ENCODE measurements around the gene NTRK3. TPM values are rescaled to one million over a fixed set of nuclear protein-coding genes. Genes with fewer than 3 reads are reported as not detected.

Gene NTRK3
- total RNA-seq, 2 donors from 2014 or later: 0.66 to 5.2 TPM

- TF ChIP-seq POLR2A (IDR thresholded peaks at IDR 0.05): no peak
- no peak for TF ChIP-seq CTCF (IDR thresholded peaks at IDR 0.05)
- no peak overlapping the region for H3K4me3 ChIP-seq
- WGBS, 2 donors: 81 to 100% methylated on average over 1 of the region's 1 CpG
Observed at GRCh38 chr15:87818756-87819155, 437.8 kb downstream of the NTRK3 start.

GRCh38 chr15:87817553-87817952, 439.0 kb downstream of the NTRK3 start:
- Histone ChIP-seq H3K27me3 (no peaks in the 10 kb centered on the region), H3K4me3 (no peak overlapping the region), H3K36me3 (replicated peaks in 1 of 2; ENCODE audit: insufficient read depth in 1 of 2, low read depth in 2 of 2) (no peaks in the 10 kb centered on the region), H3K9me3 (no peaks in the 10 kb centered on the region), H3K27ac (no peak overlapping the region), H3K4me1 (no peaks in the 10 kb centered on the region)
- intact Hi-C loops (cut with DNase I): no loop called here
- DNase-seq: no peak
- no peak for TF ChIP-seq CTCF (IDR thresholded peaks at IDR 0.05)
- TF ChIP-seq POLR2A (IDR thresholded peaks at IDR 0.05): no peak
- ATAC-seq: no peak
- whole genome bisulfite sequencing, 2 donors: 79 to 90% methylated on average over 1 of the region's 1 CpG

More at GRCh38 chr15:87818756-87819155, 437.8 kb downstream of the NTRK3 start:
- Histone ChIP-seq H3K27me3 (no peaks in the 10 kb centered on the region), H3K36me3 (replicated peaks in 1 of 2; ENCODE audit: insufficient read depth in 1 of 2, low read depth in 2 of 2) (no peaks in the 10 kb centered on the region), H3K4me1 (no peaks in the 10 kb centered on the region), H3K9me3 (no peaks in the 10 kb centered on the region), H3K27ac (no peak overlapping the region)
- DNase-seq (no peak), ATAC-seq (no peak)
- intact Hi-C loops (cut with DNase I): no loop called here

GRCh38 chr15:87816811-87817210, 439.7 kb downstream of the NTRK3 start:
- TF ChIP-seq CTCF (IDR thresholded peaks at IDR 0.05) (no peak), POLR2A (IDR thresholded peaks at IDR 0.05) (no peak)
- Histone ChIP-seq H3K27ac (no peak overlapping the region), H3K4me3 (no peak overlapping the region), H3K27me3 (peaks cover 0 to 3% of the 10 kb centered on the region in 2 donors), H3K4me1 (no peaks in the 10 kb centered on the region), H3K36me3 (replicated peaks in 1 of 2; ENCODE audit: insufficient read depth in 1 of 2, low read depth in 2 of 2) (no peaks in the 10 kb centered on the region), H3K9me3 (no peaks in the 10 kb centered on the region)
- intact Hi-C loops (cut with DNase I): no loop called here
- 48 to 50% methylated on average over 5 of the region's 5 CpGs for WGBS, 2 donors
- DNase-seq (no peak), ATAC-seq (no peak)

- H3K9me3 ChIP-seq: no peaks in the 10 kb centered on the region
- intact Hi-C loops (cut with DNase I): no loop called here
- H3K27me3 ChIP-seq: peaks cover 0 to 7% of the 10 kb centered on the region in 2 donors
- no peak for TF ChIP-seq CTCF (IDR thresholded peaks at IDR 0.05)
- no peak for TF ChIP-seq POLR2A (IDR thresholded peaks at IDR 0.05)
- 44 to 58% methylated on average over 1 of the region's 1 CpG for WGBS, 2 donors
- DNase-seq: no peak
- no peak for ATAC-seq
- H3K4me1 ChIP-seq: no peaks in the 10 kb centered on the region
- no peak overlapping the region for H3K4me3 ChIP-seq
- no peaks in the 10 kb centered on the region for H3K36me3 ChIP-seq (replicated peaks in 1 of 2; ENCODE audit: insufficient read depth in 1 of 2, low read depth in 2 of 2)
- H3K27ac ChIP-seq: no peak overlapping the region
Observed at GRCh38 chr15:87816016-87816415, 440.5 kb downstream of the NTRK3 start.

Small RNA genes lying within 50 kb of the gene (small RNA-seq; reads per million reads assigned to genes)
- not detected for gene MED28P6

Other genes with a start within 250 kb of the NTRK3 start
- gene MRPL46, start 210.6 kb upstream of the NTRK3 start, total RNA-seq: 10 to 100 TPM in 1 of 2 donors, 1 to 10 TPM in 1; 9.6 to 16.2 TPM
- gene MRPS11, start 211.0 kb upstream of the NTRK3 start, total RNA-seq: 10 to 100 TPM; 16.2 to 35.5 TPM